ENCODE results near the gene ZYG11B.
"Not testable (repeated sequence)": the region's sequence is repeated elsewhere in the genome, so short reads cannot be mapped to it uniquely, and the experiment has no call there.

The ZYG11B gene
- 37.4 to 124 (median 51.3) reads per million in 3 experiments for total RNA-seq

DNA sequence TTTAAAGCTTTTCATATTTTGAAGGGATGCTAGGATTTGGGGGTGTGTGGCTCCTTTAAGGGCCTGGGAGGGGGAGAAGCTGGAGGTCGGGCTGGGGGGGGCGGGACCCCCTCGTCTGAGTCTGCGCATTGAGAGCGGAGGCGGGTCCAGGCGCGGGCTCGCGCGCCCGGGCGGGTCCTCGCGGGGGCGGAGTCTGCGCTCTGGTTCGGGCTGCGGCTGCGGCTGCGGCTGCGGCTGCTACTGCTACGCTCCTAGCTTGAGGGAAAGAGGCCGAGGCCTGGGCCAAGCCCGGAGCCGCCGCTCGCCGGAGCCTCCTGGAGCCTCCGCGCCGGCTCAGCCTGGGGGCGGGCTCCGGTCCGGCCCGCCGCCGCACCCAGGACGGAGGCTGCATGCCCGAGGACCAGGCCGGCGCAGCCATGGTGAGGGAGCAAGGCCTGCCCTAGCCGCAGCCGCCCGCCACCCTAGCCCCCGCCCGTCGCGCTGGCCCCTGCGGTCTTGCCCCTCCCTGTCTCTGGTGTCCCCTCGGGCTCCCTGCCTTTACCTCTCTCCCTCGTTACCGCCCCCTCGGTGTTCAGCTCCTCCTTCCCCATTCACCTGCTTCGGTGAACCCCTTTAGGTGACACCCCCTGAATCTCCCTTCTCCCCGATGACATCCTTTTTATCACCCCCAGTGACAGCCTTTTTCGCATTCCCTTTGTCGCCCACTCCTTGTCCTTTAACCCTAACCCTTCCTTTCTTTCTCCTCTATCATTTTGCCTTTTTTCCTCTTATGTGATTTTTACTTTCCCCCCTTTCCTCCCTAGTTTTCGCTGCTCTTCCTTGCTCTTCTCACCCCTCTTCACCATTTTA lies at the start of gene ZYG11B:
TSS of gene ZYG11B (plus strand) at position 189 of the 849 bp plus-strand sequence. CDS start at position 390, 201 bp downstream.
- peak; percentile 86 for DNase-seq

DNA sequence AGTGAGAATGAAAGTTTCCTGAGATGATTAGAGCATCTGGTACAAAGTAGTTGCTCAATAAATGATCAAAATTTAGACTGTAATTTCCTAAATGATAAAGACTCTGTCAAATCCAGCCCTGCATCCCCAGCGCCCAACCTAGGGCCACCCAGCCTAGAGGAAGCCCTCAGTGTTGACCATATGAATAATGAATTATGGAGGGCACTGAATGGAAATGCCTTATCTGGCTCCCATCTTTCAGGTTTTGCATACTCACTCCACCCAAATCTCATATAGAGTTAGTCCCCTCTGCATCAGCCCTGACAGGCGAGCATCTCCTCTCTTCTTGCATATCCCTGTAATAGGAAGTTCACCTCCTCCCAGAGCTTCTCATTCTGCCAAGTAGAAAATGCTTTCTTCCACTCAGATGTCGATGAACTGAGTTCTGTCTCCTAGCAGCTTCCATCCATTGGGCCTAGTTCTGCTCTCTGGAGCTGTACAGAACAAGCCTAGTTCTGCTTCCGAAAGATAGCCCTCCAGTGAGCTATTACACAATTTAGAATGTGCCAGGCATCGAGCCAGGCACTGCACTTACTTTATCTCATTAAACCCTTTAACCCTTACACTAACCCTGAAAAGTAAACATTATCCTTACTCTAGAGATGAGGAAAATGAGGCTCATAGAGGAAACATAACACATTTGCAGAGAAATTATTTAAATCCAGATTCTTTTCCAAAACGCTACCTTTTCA lies 49.0 kb upstream of the ZYG11B start:
- DNase-seq: no peak

GRCh38 chr1:52679048-52679447 lies 47.2 kb upstream of the ZYG11B start:
- no peak for DNase-seq

DNA sequence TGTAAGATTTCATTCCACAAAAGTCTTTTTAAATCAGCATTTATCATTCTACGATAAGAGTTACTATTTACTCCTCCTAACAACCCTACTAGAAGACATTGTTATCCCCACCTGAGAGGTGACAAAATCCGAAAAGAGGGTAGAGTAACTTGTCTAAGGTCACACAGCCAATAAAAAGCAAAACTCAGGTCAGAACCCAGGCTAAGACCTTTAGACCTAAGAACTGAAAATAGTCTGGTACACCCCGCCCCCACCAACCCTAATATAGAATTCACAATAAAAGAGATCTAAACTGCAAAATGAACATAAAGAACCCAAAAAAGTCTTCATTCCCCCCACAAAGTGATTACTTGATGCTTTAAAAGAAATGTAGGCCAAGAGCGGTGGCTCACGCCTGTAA lies 46.8 kb upstream of the ZYG11B start:
- no peak for DNase-seq

DNA sequence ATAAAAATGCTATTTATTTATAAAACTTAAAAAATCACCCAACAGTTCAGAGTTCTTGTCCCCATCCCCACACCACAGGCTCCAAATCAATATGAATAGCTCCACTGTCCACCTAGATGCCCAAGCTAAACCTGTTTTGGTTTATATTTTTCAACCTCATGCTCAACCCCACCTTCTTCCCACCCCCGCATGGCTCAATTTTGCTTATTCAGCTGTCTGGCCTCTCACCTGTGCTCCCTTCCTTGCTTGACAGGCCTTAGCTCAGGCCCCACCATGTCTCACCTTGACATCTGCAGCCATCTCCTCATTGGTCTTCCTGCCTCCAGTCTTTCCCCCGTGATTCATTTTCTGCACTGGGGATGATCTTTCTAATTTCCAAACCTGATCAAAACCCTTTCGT lies 45.9 kb upstream of the ZYG11B start:
- DNase-seq: no peak

- no peak for DNase-seq
Observed at GRCh38 chr1:52681136-52681535, 45.1 kb upstream of the ZYG11B start.

- no peak for DNase-seq
Observed at GRCh38 chr1:52683367-52683940, 42.8 kb upstream of the ZYG11B start.

DNA sequence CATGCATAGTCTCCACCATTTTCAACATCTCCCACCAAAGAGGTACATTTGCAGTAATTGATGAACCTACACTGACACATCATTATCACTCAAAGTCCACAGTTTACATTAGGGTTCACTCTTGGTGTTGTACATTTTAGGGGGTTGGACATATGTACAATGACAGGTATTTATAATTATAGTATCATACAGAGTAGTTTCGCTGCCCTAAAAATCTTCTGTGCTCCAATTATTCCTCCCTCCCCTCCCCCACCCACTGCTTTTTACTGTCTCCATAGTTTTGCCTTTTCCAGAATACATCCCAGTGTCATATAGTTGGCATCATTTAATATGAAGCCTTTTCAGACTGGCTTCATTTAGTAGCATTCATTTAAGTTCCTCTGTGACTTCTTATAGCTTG lies 41.7 kb upstream of the ZYG11B start:
- no peak for DNase-seq

DNA sequence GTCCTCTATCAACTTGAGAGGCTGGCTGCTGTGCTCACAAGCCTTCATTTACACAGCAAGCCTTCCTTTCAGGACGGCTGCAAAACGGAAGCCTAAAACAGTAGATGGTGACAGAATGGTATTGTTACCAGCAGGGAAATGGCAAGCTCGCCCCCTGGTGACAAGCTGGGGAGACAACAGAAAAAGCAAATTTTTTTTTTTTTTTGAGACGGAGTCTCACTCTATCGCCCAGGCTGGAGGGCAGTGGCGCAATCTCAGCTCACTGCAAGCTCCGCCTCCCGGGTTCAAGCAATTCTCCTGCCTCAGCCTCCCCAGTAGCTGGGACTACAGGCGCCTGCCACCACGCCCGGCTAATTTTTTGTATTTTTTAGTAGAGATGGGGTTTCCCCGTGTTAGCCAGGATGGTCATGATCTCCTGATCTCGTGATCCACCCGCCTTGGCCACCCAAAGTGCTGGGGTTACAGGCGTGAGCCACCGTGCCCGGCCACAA lies 39.9 kb upstream of the ZYG11B start:
- peak; percentile 78 for DNase-seq

DNA sequence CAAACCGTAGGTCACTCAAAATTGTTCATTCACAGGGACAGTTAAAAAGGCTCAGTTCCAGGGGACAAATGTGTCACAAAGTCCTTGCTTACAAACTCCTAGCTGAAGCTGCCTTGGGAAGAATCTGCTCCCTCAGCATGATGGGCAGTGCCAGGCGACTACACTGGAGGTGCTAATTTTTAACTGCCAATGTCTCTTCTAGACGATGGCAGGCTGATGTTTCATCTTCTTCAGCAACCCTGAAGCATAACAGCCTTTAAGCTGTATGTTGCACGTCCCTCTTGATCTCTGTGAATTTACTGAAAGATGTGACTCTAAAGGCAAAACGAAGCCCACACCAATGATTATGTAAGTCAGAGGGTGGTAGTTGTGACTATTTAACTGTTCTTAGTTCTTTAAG lies 39.4 kb upstream of the ZYG11B start:
- DNase-seq: no peak

- DNase-seq: no peak
Observed at GRCh38 chr1:52691821-52692220, 34.4 kb upstream of the ZYG11B start.

GRCh38 chr1:52692697-52693096 lies 33.6 kb upstream of the ZYG11B start:
- DNase-seq: no peak

DNA sequence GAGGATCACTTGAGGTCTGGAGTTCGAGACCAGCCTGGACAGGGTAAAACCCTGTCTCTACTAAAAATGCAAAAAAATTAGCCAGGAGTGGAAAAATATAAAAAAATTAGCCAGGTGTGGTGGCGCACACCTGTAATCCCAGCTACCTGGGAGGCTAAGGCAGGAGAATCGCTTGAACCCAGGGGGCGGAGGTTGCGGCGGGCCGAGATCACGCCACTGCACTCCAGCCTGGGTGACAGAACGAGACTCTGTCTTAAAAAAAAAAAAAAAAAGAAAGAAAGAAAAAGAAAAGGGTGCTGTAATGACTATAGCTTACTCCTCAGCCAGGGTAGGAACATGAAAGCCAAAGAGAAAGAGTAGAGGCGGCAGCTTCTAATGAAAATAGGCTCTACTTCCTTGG lies 32.9 kb upstream of the ZYG11B start:
- not testable (repeated sequence) for DNase-seq

- DNase-seq: no peak
Observed at GRCh38 chr1:52693843-52694242, 32.4 kb upstream of the ZYG11B start.

DNA sequence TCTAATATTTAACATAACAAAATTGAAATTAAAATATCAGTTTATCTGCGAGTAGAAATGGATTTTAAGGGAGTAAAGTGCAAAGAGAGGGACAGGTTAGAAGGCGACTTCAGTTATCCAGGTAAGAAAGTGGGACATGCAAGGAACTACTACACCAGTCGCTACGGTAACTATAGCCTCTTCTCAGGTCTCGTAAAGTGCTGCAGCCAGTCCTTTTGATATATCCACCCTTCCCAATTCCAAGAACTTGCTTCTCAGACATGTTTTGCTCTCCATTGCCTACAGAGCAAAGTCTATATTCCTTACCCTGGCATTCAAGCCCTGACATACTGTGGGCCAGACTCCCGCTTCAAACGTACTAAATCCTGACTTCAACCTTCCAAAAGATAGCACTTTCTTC lies 30.6 kb upstream of the ZYG11B start:
- DNase-seq: no peak

DNA sequence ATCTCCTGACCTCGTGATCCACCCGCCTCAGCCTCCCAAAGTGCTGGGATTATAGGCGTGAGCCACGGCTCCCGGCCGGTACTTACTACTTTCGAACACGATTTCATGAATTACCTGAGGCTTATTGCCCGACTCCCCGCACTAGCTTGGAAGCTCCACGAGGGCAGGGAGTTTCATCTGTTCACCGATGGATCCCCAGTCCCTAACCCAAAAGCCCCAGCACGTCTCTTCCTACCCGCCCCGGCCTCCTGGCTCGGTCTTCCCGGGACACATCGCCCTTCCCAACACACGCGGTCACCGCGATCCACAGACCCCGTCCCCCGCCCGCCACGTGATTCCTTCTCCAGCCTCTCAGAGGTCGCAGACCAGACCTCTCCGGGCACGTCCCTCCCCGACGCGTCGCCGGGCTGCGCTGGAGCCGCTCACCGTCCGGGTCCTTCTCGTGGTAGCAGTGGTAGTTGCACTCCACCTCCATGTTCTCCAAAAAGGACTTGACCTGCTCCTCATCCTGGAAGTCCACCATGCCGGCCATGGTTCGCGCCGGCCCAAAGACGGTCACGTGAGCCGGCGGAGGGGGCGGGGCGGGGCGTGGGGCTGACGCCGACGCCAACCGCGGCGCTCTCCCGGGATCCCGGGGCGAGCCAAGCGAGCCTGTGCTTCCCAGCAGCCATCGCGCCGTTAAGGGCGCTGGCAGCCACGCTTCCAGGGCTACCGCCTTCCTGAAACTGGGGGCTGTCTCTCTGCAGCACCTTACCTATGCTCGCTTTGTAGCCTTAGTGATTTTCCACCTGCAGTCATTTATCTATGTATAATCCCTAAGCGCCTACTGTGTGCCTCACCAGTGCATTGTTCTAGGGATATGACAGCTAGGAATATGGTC lies 28.2 kb upstream of the ZYG11B start, which contains the start of gene COA7:
TSS of gene COA7 (minus strand) at position 553 of the 880 bp plus-strand sequence. CDS start at position 532, 21 bp downstream.
- DNase-seq: peak; percentile 53

- peak; percentile 83 for DNase-seq
Observed at GRCh38 chr1:52702886-52703787, 23.1 kb upstream of the ZYG11B start.

DNA sequence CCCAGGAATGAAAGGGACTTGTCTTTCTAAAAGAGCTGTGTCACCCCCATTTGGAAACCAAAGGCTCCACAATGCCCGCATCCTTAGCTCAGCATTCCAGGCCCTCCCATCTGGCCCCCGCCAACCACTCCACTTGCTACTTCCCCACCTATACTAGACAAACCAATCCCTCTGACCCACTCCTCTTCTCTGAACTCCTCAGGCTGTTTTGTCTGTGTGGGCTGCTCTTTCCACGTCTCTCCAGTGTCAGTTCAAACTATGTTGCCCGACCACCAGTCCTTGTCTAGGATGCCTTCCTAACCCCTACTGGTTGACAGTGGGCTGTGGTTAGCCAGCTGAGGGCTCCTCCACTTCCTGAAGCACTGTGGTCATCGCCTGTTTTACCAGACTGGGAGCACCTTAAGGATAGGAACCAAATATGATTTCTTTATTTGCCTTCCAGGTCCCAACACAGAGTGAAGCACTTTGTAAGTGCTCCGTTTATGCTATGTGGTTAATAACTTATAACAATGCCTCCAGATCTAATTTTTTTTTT lies 20.1 kb upstream of the ZYG11B start:
- DNase-seq: no peak

GRCh38 chr1:52706941-52707926 lies 19.0 kb upstream of the ZYG11B start:
- no peak for DNase-seq

Data from central memory CD4-positive, alpha-beta T cell (primary cell).